Ectodermal cell (in vitro differentiated cells): ENCODE results near the gene WWOX.

Experiments used
- H3K27ac ChIP-seq: 2 replicates; pipeline ENCODE4 v1.7.0; 2013; ENCODE audit warnings: mild to moderate bottlenecking, low read depth, low read length; ENCODE audit not compliant: insufficient read depth, poor library complexity, severe bottlenecking
- H3K27me3 ChIP-seq: 2 replicates; pipeline ENCODE4 v1.7.0; 2013; ENCODE audit warnings: mild to moderate bottlenecking, low read length; ENCODE audit not compliant: insufficient read depth, control insufficient read depth, poor library complexity, severe bottlenecking
- H3K36me3 ChIP-seq: one replicate; pipeline ENCODE4 v1.7.0; 2013; ENCODE audit warnings: low read length; ENCODE audit not compliant: control insufficient read depth, insufficient read depth
- H3K4me1 ChIP-seq: one replicate; pipeline ENCODE4 v1.7.0; 2013; ENCODE audit warnings: low read length; ENCODE audit not compliant: control insufficient read depth, insufficient read depth
- H3K4me3 ChIP-seq: 2 replicates; pipeline ENCODE4 v1.7.0; 2013; ENCODE audit warnings: low read depth, low read length, control low read depth; ENCODE audit not compliant: insufficient read depth
- H3K9me3 ChIP-seq: 2 replicates; pipeline ENCODE4 v1.7.0; 2013; ENCODE audit warnings: mild to moderate bottlenecking, low read length, moderate library complexity; ENCODE audit not compliant: control insufficient read depth
- WGBS, 2 experiments: methylation state at CpG; one replicate each; pipeline ENCODE4 v1.1.7; 2013; ENCODE audit warnings: missing lambda C conversion rate in 2 of 2; 5-methylcytosine and 5-hydroxymethylcytosine counted together

The WWOX gene

DNA sequence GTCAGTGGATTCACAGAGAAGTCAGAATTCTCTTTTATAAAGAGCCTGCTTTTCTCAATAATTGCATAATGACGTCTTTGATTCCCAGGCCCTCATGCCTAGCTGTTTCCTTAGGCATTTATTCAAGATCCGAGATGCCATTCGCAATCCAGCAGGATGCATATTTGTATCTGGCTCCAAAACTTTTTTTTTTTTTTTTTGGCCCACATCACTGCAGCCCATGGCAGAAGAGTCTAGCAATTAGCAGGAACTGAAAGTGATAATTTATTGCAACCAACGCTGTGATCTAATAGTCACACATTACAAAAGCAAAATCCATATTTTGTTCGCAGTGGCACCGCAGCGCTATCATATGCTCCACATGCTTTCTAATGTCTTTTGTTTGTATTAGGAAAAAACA is 997.7 kb downstream of the WWOX start:
- no peak overlapping the region for H3K4me3 ChIP-seq
- H3K9me3 ChIP-seq: no peaks in the 10 kb centered on the region
- no peak overlapping the region for H3K27ac ChIP-seq
- no peaks in the 10 kb centered on the region for H3K36me3 ChIP-seq
- peaks cover 19% of the 10 kb centered on the region for H3K4me1 ChIP-seq
- H3K27me3 ChIP-seq: no peaks in the 10 kb centered on the region
- 91 to 92% methylated on average over 4 to 7 of the region's 7 CpGs for WGBS, 2 experiments

DNA sequence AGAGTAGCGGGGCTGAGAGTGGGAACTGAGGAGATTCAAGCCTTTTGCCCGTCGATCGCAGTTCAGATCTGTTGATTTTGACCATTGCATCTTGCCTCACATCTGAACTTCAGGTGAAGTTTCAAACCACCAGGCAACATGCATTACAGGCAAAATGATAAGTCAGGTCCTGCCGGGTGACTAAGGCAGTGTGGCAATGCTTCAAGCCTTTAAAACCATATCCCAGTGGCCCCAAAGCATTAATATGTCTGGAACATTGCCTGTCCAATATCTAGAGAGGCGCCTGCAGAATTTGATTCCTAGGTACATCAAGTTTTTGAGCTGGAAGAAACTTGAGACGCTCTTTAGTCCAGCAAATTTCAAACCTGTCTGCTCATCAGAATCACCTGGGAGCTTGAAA is 998.3 kb downstream of the WWOX start:
- 94 to 96% methylated on average over 7 of the region's 7 CpGs for WGBS, 2 experiments
- Histone ChIP-seq H3K4me1 (peaks cover 19% of the 10 kb centered on the region), H3K9me3 (no peaks in the 10 kb centered on the region), H3K27me3 (no peaks in the 10 kb centered on the region), H3K4me3 (no peak overlapping the region), H3K27ac (no peak overlapping the region), H3K36me3 (no peaks in the 10 kb centered on the region)

DNA sequence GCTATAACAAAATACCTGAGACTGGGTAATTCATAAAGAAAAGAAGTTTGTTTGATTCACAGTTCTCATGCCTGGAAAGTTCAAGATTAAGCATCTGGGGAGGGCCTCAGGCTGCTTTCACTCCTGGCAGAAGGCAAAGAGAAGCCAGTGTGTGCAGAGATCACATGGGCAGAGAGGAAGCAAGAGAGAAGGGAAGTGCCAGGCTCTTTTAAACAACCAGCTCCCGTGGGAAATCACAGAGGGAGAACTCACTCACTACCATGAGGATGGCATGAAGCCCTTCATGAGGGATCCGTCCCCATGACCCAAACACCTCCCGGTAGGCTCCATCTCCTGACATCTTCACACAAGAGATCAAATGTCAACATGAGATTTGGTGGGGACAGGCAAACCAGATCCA is 999.5 kb downstream of the WWOX start:
- no peak overlapping the region for H3K4me3 ChIP-seq
- H3K36me3 ChIP-seq: no peaks in the 10 kb centered on the region
- no peak overlapping the region for H3K27ac ChIP-seq
- no peaks in the 10 kb centered on the region for H3K9me3 ChIP-seq
- peaks cover 19% of the 10 kb centered on the region for H3K4me1 ChIP-seq
- H3K27me3 ChIP-seq: no peaks in the 10 kb centered on the region
- WGBS, 2 experiments: 93 to 95% methylated on average over 3 of the region's 3 CpGs

DNA sequence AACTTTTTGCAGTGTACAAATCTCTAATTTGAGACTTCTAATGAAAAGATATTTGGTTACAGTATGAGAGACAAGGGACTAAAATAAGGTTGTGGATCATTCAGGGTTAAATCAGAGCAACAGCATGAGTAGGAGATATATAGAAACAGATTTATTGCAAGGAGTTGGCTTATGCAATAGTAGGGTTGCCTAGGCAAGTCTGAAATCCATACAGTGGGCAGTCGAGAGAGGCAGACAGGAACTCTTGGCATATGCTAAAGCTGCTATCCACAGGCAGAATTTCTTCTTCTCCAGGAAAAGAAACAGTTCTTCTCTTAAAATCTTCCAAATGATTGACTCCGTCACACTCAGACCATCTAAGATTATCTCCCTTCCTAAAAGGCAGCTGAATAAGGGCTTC is 1000.3 kb downstream of the WWOX start:
- Histone ChIP-seq H3K27me3 (no peaks in the 10 kb centered on the region), H3K9me3 (no peaks in the 10 kb centered on the region), H3K27ac (no peak overlapping the region), H3K4me1 (peaks cover 27% of the 10 kb centered on the region), H3K36me3 (no peaks in the 10 kb centered on the region), H3K4me3 (no peak overlapping the region)
- 89 to 92% methylated on average over 2 of the region's 2 CpGs for WGBS, 2 experiments

DNA sequence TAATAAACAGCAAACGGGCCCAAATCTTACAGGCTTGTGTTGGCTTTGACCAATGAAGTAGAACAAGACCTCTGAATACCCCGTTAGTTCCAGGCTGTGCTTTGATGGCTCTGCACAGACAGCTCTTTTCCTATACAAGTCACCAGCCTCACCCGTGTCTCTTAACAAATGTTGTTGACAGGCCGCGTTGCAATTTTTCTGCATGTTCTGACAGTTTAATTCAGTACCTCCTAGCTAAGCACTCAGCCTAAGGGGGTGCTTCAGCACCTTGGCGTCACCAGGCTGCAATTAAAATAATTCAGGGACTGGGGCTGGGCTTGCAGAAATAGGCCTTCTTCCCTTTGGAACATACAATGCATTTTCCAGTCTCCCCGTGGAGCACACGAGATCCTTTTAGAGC is 1001.0 kb downstream of the WWOX start:
- Histone ChIP-seq H3K27me3 (no peaks in the 10 kb centered on the region), H3K4me1 (peaks cover 31% of the 10 kb centered on the region), H3K9me3 (no peaks in the 10 kb centered on the region), H3K4me3 (no peak overlapping the region), H3K27ac (no peak overlapping the region), H3K36me3 (no peaks in the 10 kb centered on the region)
- 86 to 88% methylated on average over 8 of the region's 8 CpGs for WGBS, 2 experiments

DNA sequence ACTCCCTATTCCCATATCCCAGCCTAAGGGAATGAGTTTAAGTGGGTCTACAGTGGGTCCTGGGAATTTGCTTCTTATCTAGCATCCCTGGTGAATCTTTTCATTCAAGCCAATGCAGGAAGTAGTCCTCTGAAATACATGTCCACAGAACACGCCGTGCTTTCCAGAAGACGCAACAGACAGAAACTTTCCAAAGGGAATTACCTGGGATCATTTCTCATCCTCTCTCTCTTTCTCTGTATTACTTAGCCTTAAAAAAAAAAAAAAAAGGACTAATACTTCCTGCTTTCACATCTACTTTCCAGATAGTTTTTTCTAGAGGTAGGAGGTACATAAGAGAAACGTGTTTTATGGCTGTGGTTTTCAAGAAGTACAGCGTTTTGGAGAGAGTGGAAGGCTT is 1002.0 kb downstream of the WWOX start:
- Histone ChIP-seq H3K4me1 (peaks cover 25% of the 10 kb centered on the region), H3K27me3 (no peaks in the 10 kb centered on the region), H3K9me3 (no peaks in the 10 kb centered on the region), H3K36me3 (no peaks in the 10 kb centered on the region), H3K4me3 (no peak overlapping the region), H3K27ac (no peak overlapping the region)
- WGBS, 2 experiments: 94 to 96% methylated on average over 5 of the region's 5 CpGs

DNA sequence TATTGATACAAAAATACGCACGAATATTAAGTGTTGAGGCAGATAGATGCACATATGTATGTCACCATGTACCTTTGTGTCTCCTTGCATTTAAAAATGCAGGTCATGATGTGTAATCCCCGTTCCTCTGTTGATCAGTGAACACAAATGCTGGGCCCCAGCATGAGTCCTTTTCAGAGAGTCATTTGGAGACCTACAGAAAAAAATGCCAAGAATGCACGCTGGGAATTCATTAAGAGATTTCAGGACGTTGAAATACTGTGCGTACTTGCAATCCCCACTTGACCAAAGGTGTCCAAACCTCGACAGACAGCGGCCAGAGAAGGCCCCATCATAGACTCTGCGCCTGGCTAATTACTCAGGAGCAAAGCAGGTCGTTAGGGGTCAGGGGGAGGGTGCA is 1005.1 kb downstream of the WWOX start:
- Histone ChIP-seq H3K4me1 (peaks cover 22% of the 10 kb centered on the region), H3K36me3 (no peaks in the 10 kb centered on the region), H3K27ac (peak overlapping the region; percentile 8), H3K4me3 (no peak overlapping the region), H3K9me3 (no peaks in the 10 kb centered on the region), H3K27me3 (no peaks in the 10 kb centered on the region)
- WGBS, 2 experiments: 60 to 61% methylated on average over 10 of the region's 10 CpGs

DNA sequence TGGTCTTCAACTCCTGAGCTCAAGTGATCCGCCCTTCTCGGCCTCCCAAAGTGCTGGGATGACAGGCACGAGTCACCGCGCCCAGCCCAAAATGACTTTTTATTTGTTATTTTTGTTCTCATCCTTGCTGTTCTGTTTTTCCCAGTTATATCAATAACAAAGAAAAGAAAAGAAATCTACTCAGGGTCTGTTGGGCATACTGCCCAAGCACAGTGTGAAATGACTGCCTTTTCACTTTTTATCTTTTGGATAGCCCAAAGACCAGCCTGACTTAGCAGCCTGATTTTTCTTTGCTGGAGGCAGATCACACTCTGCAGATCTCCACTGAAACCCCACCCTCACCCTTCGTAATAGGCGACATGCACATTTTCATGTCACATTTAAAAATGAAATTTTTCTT is 1007.8 kb downstream of the WWOX start:
- peaks cover 13% of the 10 kb centered on the region for H3K4me1 ChIP-seq
- H3K27ac ChIP-seq: no peak overlapping the region
- no peaks in the 10 kb centered on the region for H3K36me3 ChIP-seq
- no peak overlapping the region for H3K4me3 ChIP-seq
- H3K27me3 ChIP-seq: no peaks in the 10 kb centered on the region
- 93 to 97% methylated on average over 7 of the region's 7 CpGs for WGBS, 2 experiments
- no peaks in the 10 kb centered on the region for H3K9me3 ChIP-seq

DNA sequence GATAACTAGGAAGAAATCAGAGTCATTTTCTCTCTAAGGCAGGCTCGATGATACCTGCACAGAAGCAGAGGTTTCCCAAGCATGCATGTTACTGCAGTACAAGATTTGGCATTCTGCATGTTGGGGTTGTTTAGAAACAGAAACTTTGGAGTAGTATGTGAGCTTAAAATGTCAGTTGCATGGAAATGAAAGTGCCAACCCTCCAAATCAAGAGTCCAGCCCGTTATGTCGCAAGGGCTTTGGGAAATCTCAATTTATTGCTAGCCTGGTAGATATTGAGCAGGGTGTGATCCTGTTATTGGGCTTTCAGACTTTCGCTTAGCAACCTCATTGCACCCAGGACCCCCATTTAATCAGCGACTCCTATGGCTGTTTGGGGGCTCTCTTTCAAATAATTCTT is 1010.3 kb downstream of the WWOX start:
- Histone ChIP-seq H3K4me1 (peaks cover 4% of the 10 kb centered on the region), H3K27ac (no peak overlapping the region), H3K4me3 (no peak overlapping the region), H3K27me3 (no peaks in the 10 kb centered on the region), H3K36me3 (no peaks in the 10 kb centered on the region), H3K9me3 (no peaks in the 10 kb centered on the region)
- WGBS, 2 experiments: 93 to 95% methylated on average over 5 of the region's 5 CpGs

DNA sequence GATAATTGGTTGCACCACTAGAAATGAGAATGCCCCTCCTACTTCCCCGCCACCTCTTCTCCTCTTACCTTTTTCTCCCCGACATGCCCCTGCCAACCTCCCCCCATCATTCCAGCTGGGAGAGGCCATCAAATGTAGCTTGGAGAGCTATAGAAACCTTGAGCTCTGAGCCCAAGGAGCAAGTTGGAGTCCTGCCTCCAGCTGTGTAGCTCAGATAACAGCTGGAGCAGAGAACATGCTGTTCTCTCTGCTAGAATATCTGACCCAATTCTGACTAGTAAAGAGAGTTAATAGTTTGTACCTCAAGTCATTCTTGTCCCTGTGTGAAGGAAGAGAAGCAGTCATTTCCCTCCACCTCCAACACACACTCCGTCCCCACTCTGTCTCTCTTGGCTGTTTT is 1010.8 kb downstream of the WWOX start:
- H3K36me3 ChIP-seq: no peaks in the 10 kb centered on the region
- no peaks in the 10 kb centered on the region for H3K9me3 ChIP-seq
- no peak overlapping the region for H3K27ac ChIP-seq

DNA sequence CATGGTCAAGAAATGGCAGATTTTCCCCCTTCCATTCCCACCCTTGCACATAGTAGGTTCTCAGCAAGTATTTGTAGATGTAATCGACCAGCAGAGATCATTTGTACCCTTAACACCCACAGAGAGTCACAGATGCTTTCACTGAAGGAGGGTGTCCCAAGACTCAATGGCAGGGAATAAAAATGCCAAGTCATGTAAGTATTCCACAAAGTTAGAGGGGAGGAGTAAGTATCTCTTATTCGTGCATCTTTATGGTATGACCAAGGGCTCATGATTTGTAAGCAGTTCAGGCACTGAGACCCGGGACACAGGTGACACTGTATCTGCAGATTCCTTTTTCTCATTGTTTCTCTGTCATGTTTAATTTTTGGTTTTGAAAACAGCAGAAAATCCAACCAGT is 1011.5 kb downstream of the WWOX start:
- H3K4me3 ChIP-seq: no peak overlapping the region
- no peaks in the 10 kb centered on the region for H3K4me1 ChIP-seq
- H3K36me3 ChIP-seq: no peaks in the 10 kb centered on the region
- H3K27ac ChIP-seq: no peak overlapping the region
- H3K9me3 ChIP-seq: no peaks in the 10 kb centered on the region
- 90 to 94% methylated on average over 3 of the region's 3 CpGs for WGBS, 2 experiments
- H3K27me3 ChIP-seq: no peaks in the 10 kb centered on the region

More for the DNA sequence above, 1010.8 kb downstream of the WWOX start:
- H3K4me3 ChIP-seq: no peak overlapping the region
- no peaks in the 10 kb centered on the region for H3K4me1 ChIP-seq
- WGBS, 2 experiments: 77 to 82% methylated on average over 3 of the region's 3 CpGs
- no peaks in the 10 kb centered on the region for H3K27me3 ChIP-seq
